GM21619 (cell line): Measurements from ENCODE around the gene HBE1.
"Not testable (repeated sequence)": the region's sequence is repeated elsewhere in the genome, so short reads cannot be mapped to it uniquely, and the experiment has no call there.

Experiments
- ATAC-seq: cut with Tn5 transposase; IDR thresholded peaks from one replicate; pipeline ENCODE4 v1.9.1; 2021; ENCODE audit not compliant: unreplicated experiment

The HBE1 gene

GRCh38 chr11:5269715-5270147 is at the start of gene HBE1:
HBE1 (minus strand) TSS chr11:5269945; CDS start chr11:5269890, 55 bp downstream.
- no peak for ATAC-seq

GRCh38 chr11:5317292-5317691 is 47.5 kb upstream of the HBE1 start:
- no peak for ATAC-seq

GRCh38 chr11:5313326-5314023 is 43.7 kb upstream of the HBE1 start:
- ATAC-seq = not testable (repeated sequence)

- ATAC-seq = no peak
Observed at GRCh38 chr11:5310423-5310822, 40.7 kb upstream of the HBE1 start.

- no peak for ATAC-seq
Observed at GRCh38 chr11:5307256-5308019, 37.7 kb upstream of the HBE1 start.

GRCh38 chr11:5304046-5304445 is 34.3 kb upstream of the HBE1 start:
- no peak for ATAC-seq

GRCh38 chr11:5303626-5304025 is 33.9 kb upstream of the HBE1 start:
- ATAC-seq = no peak

- no peak for ATAC-seq
Observed at GRCh38 chr11:5301846-5302245, 32.1 kb upstream of the HBE1 start, which contains the start of gene OR51B4. OR51B4 (minus strand) TSS chr11:5301946; CDS start chr11:5301946, 0 bp downstream.

GRCh38 chr11:5300251-5300650 is 30.5 kb upstream of the HBE1 start:
- no peak for ATAC-seq

- no peak for ATAC-seq
Observed at GRCh38 chr11:5298451-5298850, 28.7 kb upstream of the HBE1 start.

GRCh38 chr11:5297721-5298323 is 28.1 kb upstream of the HBE1 start:
- ATAC-seq = no peak

GRCh38 chr11:5294342-5294995 is 24.7 kb upstream of the HBE1 start:
- not testable (repeated sequence) for ATAC-seq

- ATAC-seq = no peak
Observed at GRCh38 chr11:5293028-5293427, 23.3 kb upstream of the HBE1 start.

GRCh38 chr11:5291207-5291838 is 21.6 kb upstream of the HBE1 start:
- peak; percentile 97 for ATAC-seq

GRCh38 chr11:5290106-5290505 is 20.4 kb upstream of the HBE1 start:
- no peak for ATAC-seq

- ATAC-seq = no peak
Observed at GRCh38 chr11:5289696-5290095, 20.0 kb upstream of the HBE1 start.

GRCh38 chr11:5288906-5289550 is 19.3 kb upstream of the HBE1 start:
- ATAC-seq = no peak

- ATAC-seq = no peak
Observed at GRCh38 chr11:5288108-5288905, 18.6 kb upstream of the HBE1 start.

- ATAC-seq = no peak
Observed at GRCh38 chr11:5286901-5287300, 17.2 kb upstream of the HBE1 start.

GRCh38 chr11:5286351-5286750 is 16.6 kb upstream of the HBE1 start:
- no peak for ATAC-seq
